NOMO-1 treated with DMSO at 0.1 percent for 48 hours (cell line): ENCODE data around the gene ACBD6.
A peak's percentile ranks its signal among the peaks of the same experiment; 100 is the strongest.

Experiments used
- DNase-seq: peaks from one replicate; lab custom pipeline; 2025; ENCODE audit not compliant: unreplicated experiment; lab: John Stamatoyannopoulos, UW

The ACBD6 gene

GRCh38 chr1:180380259-180381183, 121.9 kb downstream of the ACBD6 start:
- no peak for DNase-seq

- DNase-seq = no peak
Observed at GRCh38 chr1:180376800-180377199, 125.6 kb downstream of the ACBD6 start.

GRCh38 chr1:180376253-180376652, 126.1 kb downstream of the ACBD6 start:
- DNase-seq = no peak

- DNase-seq = no peak
Observed at GRCh38 chr1:180372728-180373127, 129.6 kb downstream of the ACBD6 start.

GRCh38 chr1:180370597-180370996, 131.8 kb downstream of the ACBD6 start:
- DNase-seq = no peak

- no peak for DNase-seq
Observed at GRCh38 chr1:180370188-180370587, 132.2 kb downstream of the ACBD6 start.

- DNase-seq = no peak
Observed at GRCh38 chr1:180369061-180369460, 133.3 kb downstream of the ACBD6 start.

- DNase-seq = no peak
Observed at GRCh38 chr1:180366371-180367068, 135.9 kb downstream of the ACBD6 start.

GRCh38 chr1:180365039-180365438, 137.3 kb downstream of the ACBD6 start:
- DNase-seq = peak; percentile 63

- DNase-seq = no peak
Observed at GRCh38 chr1:180363246-180363995, 139.0 kb downstream of the ACBD6 start.

GRCh38 chr1:180360333-180361075, 141.9 kb downstream of the ACBD6 start:
- DNase-seq = no peak

GRCh38 chr1:180358649-180359048, 143.7 kb downstream of the ACBD6 start:
- DNase-seq = no peak

GRCh38 chr1:180353945-180354344, 148.4 kb downstream of the ACBD6 start:
- DNase-seq = no peak

GRCh38 chr1:180352588-180352987, 149.8 kb downstream of the ACBD6 start:
- DNase-seq = no peak

GRCh38 chr1:180352021-180352420, 150.4 kb downstream of the ACBD6 start:
- no peak for DNase-seq

- DNase-seq = peak; percentile 3
Observed at GRCh38 chr1:180345148-180345547, 157.2 kb downstream of the ACBD6 start.

- peak; percentile 77 for DNase-seq
Observed at GRCh38 chr1:180343921-180344769, 158.2 kb downstream of the ACBD6 start.

GRCh38 chr1:180327089-180327488, 175.3 kb downstream of the ACBD6 start:
- no peak for DNase-seq

GRCh38 chr1:180312926-180313325, 189.5 kb downstream of the ACBD6 start:
- no peak for DNase-seq
